HL-60 (cell line): ENCODE results near the gene SESN2.

Experiments used
- TF ChIP-seq, protein P1 (sequence below): IDR thresholded peaks from one replicate; pipeline ENCODE4 v1.5.1; 2011; ENCODE audit warnings: low read length, control low read depth, inconsistent platforms; ENCODE audit not compliant: insufficient read depth
- TF ChIP-seq, protein P2 (sequence below): IDR thresholded peaks from 2 replicates; pipeline ENCODE4 v1.6.1; 2012; ENCODE audit warnings: low read depth; ENCODE audit not compliant: insufficient replicate concordance

DNA sequence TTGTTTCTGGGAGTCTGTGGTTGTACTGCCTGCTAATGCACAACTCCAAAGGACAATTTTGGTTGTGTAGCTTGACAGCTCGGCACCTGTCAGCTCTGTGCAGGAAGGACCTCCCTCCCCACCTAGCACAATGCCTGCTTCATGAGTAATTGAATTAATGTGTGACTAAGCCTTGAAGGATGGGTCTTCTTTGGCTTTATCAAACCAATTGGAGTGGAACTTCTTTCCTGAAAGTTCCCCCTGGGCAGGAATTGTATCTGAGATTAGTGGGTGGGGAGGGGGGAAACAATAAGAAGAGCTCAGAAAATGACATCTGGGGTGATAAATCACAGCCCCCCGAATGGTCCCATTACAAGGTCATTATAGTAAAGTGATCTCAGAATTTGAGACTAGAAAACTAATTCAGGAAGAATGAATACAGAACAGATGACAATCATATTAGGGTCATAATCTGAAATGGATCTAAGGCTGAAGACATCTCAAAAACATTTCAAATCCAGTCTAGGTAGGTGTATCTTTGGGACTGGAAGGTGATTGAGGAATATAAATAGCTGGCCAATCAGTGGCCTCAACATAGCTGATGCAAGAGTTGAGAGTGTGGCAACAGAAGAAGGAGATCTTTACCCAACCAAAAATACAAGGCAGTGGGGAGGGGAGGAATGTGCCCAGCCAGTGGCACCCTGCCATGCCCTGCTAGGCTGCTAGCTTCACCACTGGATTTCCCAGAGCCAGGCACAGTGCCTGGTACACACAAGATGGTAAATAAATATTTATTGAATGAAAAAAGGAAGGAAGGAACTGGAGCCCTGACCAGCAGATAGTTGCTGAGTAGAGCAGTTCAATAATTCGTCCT is 10.1 kb upstream of the SESN2 start:
- TF ChIP-seq, protein P1, sequence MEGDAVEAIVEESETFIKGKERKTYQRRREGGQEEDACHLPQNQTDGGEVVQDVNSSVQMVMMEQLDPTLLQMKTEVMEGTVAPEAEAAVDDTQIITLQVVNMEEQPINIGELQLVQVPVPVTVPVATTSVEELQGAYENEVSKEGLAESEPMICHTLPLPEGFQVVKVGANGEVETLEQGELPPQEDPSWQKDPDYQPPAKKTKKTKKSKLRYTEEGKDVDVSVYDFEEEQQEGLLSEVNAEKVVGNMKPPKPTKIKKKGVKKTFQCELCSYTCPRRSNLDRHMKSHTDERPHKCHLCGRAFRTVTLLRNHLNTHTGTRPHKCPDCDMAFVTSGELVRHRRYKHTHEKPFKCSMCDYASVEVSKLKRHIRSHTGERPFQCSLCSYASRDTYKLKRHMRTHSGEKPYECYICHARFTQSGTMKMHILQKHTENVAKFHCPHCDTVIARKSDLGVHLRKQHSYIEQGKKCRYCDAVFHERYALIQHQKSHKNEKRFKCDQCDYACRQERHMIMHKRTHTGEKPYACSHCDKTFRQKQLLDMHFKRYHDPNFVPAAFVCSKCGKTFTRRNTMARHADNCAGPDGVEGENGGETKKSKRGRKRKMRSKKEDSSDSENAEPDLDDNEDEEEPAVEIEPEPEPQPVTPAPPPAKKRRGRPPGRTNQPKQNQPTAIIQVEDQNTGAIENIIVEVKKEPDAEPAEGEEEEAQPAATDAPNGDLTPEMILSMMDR: no peak
- TF ChIP-seq, protein P2, sequence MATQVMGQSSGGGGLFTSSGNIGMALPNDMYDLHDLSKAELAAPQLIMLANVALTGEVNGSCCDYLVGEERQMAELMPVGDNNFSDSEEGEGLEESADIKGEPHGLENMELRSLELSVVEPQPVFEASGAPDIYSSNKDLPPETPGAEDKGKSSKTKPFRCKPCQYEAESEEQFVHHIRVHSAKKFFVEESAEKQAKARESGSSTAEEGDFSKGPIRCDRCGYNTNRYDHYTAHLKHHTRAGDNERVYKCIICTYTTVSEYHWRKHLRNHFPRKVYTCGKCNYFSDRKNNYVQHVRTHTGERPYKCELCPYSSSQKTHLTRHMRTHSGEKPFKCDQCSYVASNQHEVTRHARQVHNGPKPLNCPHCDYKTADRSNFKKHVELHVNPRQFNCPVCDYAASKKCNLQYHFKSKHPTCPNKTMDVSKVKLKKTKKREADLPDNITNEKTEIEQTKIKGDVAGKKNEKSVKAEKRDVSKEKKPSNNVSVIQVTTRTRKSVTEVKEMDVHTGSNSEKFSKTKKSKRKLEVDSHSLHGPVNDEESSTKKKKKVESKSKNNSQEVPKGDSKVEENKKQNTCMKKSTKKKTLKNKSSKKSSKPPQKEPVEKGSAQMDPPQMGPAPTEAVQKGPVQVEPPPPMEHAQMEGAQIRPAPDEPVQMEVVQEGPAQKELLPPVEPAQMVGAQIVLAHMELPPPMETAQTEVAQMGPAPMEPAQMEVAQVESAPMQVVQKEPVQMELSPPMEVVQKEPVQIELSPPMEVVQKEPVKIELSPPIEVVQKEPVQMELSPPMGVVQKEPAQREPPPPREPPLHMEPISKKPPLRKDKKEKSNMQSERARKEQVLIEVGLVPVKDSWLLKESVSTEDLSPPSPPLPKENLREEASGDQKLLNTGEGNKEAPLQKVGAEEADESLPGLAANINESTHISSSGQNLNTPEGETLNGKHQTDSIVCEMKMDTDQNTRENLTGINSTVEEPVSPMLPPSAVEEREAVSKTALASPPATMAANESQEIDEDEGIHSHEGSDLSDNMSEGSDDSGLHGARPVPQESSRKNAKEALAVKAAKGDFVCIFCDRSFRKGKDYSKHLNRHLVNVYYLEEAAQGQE: no peak
